Aorta (tissue), 5 donors: Measurements from ENCODE around the gene NAGS. TPM values are rescaled to one million over a fixed set of nuclear protein-coding genes. Genes with fewer than 3 reads are reported as not detected.
"Not testable (repeated sequence)": the region's sequence is repeated elsewhere in the genome, so short reads cannot be mapped to it uniquely, and the experiment has no call there.

Experiments
- ATAC-seq: fragments of 200-7000 bp; cut with Tn5 transposase; one replicate; pipeline ENCODE4 v1.9.1; 2022; ENCODE audit warnings: moderate library complexity; ENCODE audit not compliant: low FRiP score
- DNase-seq, 2 donors: peaks; one replicate each; pipeline ENCODE4 v3.0.0-alpha.2; 2020
- H3K27ac ChIP-seq, 2 donors: one replicate each; pipeline ENCODE4 v1.5.1; 2013; ENCODE audit warnings: low read length in 2 of 2, mild to moderate bottlenecking in 2 of 2, moderate library complexity in 2 of 2, control low read depth in 1 of 2, inconsistent platforms in 1 of 2, low read depth in 1 of 2
- H3K27me3 ChIP-seq, 2 donors: one replicate each; pipeline ENCODE4 v1.6.1; 2013; ENCODE audit warnings: control low read depth in 1 of 2, low read length in 1 of 2, mild to moderate bottlenecking in 1 of 2, moderate library complexity in 1 of 2; ENCODE audit not compliant: insufficient read depth in 2 of 2, control insufficient read depth in 1 of 2
- H3K36me3 ChIP-seq, 2 donors: one replicate each; pipeline ENCODE4 v1.6.1; 2013; ENCODE audit warnings: control low read depth in 1 of 2, low read length in 1 of 2, mild to moderate bottlenecking in 1 of 2; ENCODE audit not compliant: insufficient read depth in 2 of 2, control insufficient read depth in 1 of 2
- H3K4me1 ChIP-seq, 2 donors: one replicate each; pipeline ENCODE4 v1.6.1; 2013; ENCODE audit warnings: low read length in 2 of 2, control low read depth in 1 of 2, mild to moderate bottlenecking in 1 of 2, moderate library complexity in 1 of 2; ENCODE audit not compliant: insufficient read depth in 2 of 2, control insufficient read depth in 1 of 2
- H3K4me3 ChIP-seq, 2 donors: one replicate each; pipeline ENCODE4 v1.5.1; 2013; ENCODE audit warnings: low read length in 2 of 2, control low read depth in 1 of 2, mild to moderate bottlenecking in 1 of 2
- H3K9me3 ChIP-seq: one replicate; pipeline ENCODE4 v1.6.1; 2013; ENCODE audit warnings: mild to moderate bottlenecking, low read length; ENCODE audit not compliant: control insufficient read depth
- WGBS, 2 donors: extraction: QIAGEN DNeasy Blood & Tissue Kit; methylation state at CpG; one replicate each; pipeline ENCODE4 v1.1.7; 2013; 5-methylcytosine and 5-hydroxymethylcytosine counted together
- intact Hi-C, 2 donors: fragments of 100-400 bp; cut with DNase I; formaldehyde crosslinking; loops; one replicate each; pipeline versions ENCODE4 v1.14.2 to v1.15.0; 2022
- polyA plus RNA-seq, 2 donors: library from polyadenylated mRNA; stranded (reverse); fragments of 200-250 nt; gene quantifications; one replicate each; pipeline ENCODE4 v1.2.3, GENCODE V29; 2013
- total RNA-seq, 2 donors: library from RNA; stranded (reverse); fragmentation: NEBNext Ultra II Directional; extraction: Animal tissue kit (Norgen Biotek cat#: 25700); gene quantifications; one replicate each; pipeline ENCODE4 v1.2.1, GENCODE V29; 2021
- donor health status: healthy with polysubstance abuse.
- donor health status: Bipolar disorder and iron deficiency.
- donor health status: DM: no; HTN: no; CAD: no.
- donor health status: DM: no; HTN: no; CAD: no.
- donor health status: DM: yes; HTN: yes; CAD: no.

Gene NAGS
- total and polyA plus RNA-seq, 4 donors: 0.33 to 6.0 (median 1.1) TPM

- Histone ChIP-seq H3K4me1 (peaks cover 0 to 1% of the 10 kb centered on the region in 2 donors), H3K36me3 (peaks cover 0 to 2% of the 10 kb centered on the region in 2 donors), H3K27me3 (no peaks in the 10 kb centered on the region), H3K4me3 (no peak overlapping the region), H3K27ac (no peak overlapping the region), H3K9me3 (no peaks in the 10 kb centered on the region)
- WGBS, 2 donors: 90 to 91% methylated on average over 3 of the region's 3 CpGs
- ATAC-seq (no peak), DNase-seq (no peak)
- intact Hi-C loops: no loop called here
These were observed 34.2 kb downstream of the NAGS start for GRCh38 chr17:44038604-44039011.

- Histone ChIP-seq H3K27me3 (no peaks in the 10 kb centered on the region), H3K9me3 (no peaks in the 10 kb centered on the region), H3K4me3 (no peak overlapping the region), H3K36me3 (peaks cover 0 to 2% of the 10 kb centered on the region in 2 donors), H3K4me1 (peaks cover 0 to 1% of the 10 kb centered on the region in 2 donors), H3K27ac (peak overlapping the region in 1 of 2 donors; percentile 54)
- intact Hi-C loops: loop anchor here in 1 of 2 donors (2.0 to 5.0 kb wide), 2 partner anchors 33 to 95 kb away; no protein-coding TSS in a partner anchor
- no peak for DNase-seq
- WGBS, 2 donors: 37 to 41% methylated on average over 5 to 6 of the region's 6 CpGs
- ATAC-seq: no peak
These were observed 35.6 kb downstream of the NAGS start for GRCh38 chr17:44039829-44040635.

GRCh38 chr17:44043272-44043696 lies 38.9 kb downstream of the NAGS start:
- peaks cover 0 to 1% of the 10 kb centered on the region in 2 donors for H3K4me1 ChIP-seq
- H3K27ac ChIP-seq: no peak overlapping the region

GRCh38 chr17:44044071-44044470 lies 39.6 kb downstream of the NAGS start:
- no peak overlapping the region for H3K4me3 ChIP-seq
- DNase-seq (no peak), ATAC-seq (no peak)
- intact Hi-C loops: loop anchor here in 1 of 2 donors (5.0 kb wide), 1 partner anchor 37 kb away; no protein-coding TSS in a partner anchor
- H3K4me1 ChIP-seq: peaks cover 0 to 1% of the 10 kb centered on the region in 2 donors
- H3K27me3 ChIP-seq: no peaks in the 10 kb centered on the region
- H3K9me3 ChIP-seq: no peaks in the 10 kb centered on the region
- H3K27ac ChIP-seq: no peak overlapping the region
- H3K36me3 ChIP-seq: no peaks in the 10 kb centered on the region
- 73 to 80% methylated on average over 1 of the region's 1 CpG for WGBS, 2 donors

More at GRCh38 chr17:44043272-44043696, 38.9 kb downstream of the NAGS start:
- H3K9me3 ChIP-seq: no peaks in the 10 kb centered on the region
- intact Hi-C loops: loop anchor here (2.0 to 5.0 kb wide), 2 partner anchors 36 to 100 kb away; partner anchors contain the start of gene PPY (in 1 of the 2)
- peak; percentile 45 for ATAC-seq
- H3K27me3 ChIP-seq: no peaks in the 10 kb centered on the region
- no peaks in the 10 kb centered on the region for H3K36me3 ChIP-seq
- no peak overlapping the region for H3K4me3 ChIP-seq
- DNase-seq: peak in 1 of 2 donors; percentile 57
- 33 to 39% methylated on average over 4 of the region's 4 CpGs for WGBS, 2 donors

- intact Hi-C loops: no loop called here
- Histone ChIP-seq H3K9me3 (no peaks in the 10 kb centered on the region), H3K4me3 (no peak overlapping the region), H3K27ac (no peak overlapping the region), H3K4me1 (no peaks in the 10 kb centered on the region), H3K36me3 (no peaks in the 10 kb centered on the region), H3K27me3 (no peaks in the 10 kb centered on the region)
- 84 to 87% methylated on average over 4 of the region's 4 CpGs for WGBS, 2 donors
- ATAC-seq: no peak
- no peak for DNase-seq
These were observed 41.1 kb downstream of the NAGS start for GRCh38 chr17:44045486-44045885.

GRCh38 chr17:44046893-44047292 lies 42.5 kb downstream of the NAGS start:
- intact Hi-C loops, H3K36me3 ChIP-seq, H3K4me1 ChIP-seq, H3K27me3 ChIP-seq, H3K27ac ChIP-seq, H3K4me3 ChIP-seq, DNase-seq, ATAC-seq, H3K9me3 ChIP-seq: not testable (repeated sequence)
- WGBS, 2 donors: 95 to 98% methylated on average over 5 to 7 of the region's 7 CpGs

GRCh38 chr17:44049294-44050060 lies 45.1 kb downstream of the NAGS start:
- no peak overlapping the region for H3K4me3 ChIP-seq
- no peak for DNase-seq
- no peaks in the 10 kb centered on the region for H3K4me1 ChIP-seq
- H3K9me3 ChIP-seq: no peaks in the 10 kb centered on the region
- ATAC-seq: no peak
- no peaks in the 10 kb centered on the region for H3K27me3 ChIP-seq
- intact Hi-C loops: no loop called here
- 93 to 95% methylated on average over 9 of the region's 9 CpGs for WGBS, 2 donors
- H3K27ac ChIP-seq: no peak overlapping the region
- H3K36me3 ChIP-seq: no peaks in the 10 kb centered on the region

GRCh38 chr17:44053125-44053872 lies 48.9 kb downstream of the NAGS start:
- no peak overlapping the region for H3K27ac ChIP-seq
- DNase-seq (no peak), ATAC-seq (no peak)
- H3K4me3 ChIP-seq: no peak overlapping the region
- H3K4me1 ChIP-seq: no peaks in the 10 kb centered on the region
- no peaks in the 10 kb centered on the region for H3K27me3 ChIP-seq
- intact Hi-C loops: no loop called here
- no peaks in the 10 kb centered on the region for H3K9me3 ChIP-seq
- H3K36me3 ChIP-seq: no peaks in the 10 kb centered on the region
- 40 to 41% methylated on average over 3 of the region's 3 CpGs for WGBS, 2 donors
